Ovary (tissue), 9 donors: ENCODE results near the gene ZNF827. TPM values are rescaled to one million over a fixed set of nuclear protein-coding genes. Genes with fewer than 3 reads are reported as not detected.

ENCODE experiments used
- DNase-seq, 5 donors: peaks; one replicate each; pipeline ENCODE4 v3.0.0-alpha.2; 2019 to 2020
- H3K27ac ChIP-seq, 2 donors: fragments of 200-600 bp; one replicate each; pipeline versions ENCODE4 v1.5.1 to v1.8.0; 2019 to 2022
- H3K27me3 ChIP-seq: fragments of 200-600 bp; one replicate; pipeline ENCODE4 v1.8.0; 2022
- H3K36me3 ChIP-seq: fragments of 200-600 bp; sonication (generic); one replicate; pipeline ENCODE4 v1.5.1; 2019
- H3K4me1 ChIP-seq: one replicate; pipeline ENCODE4 v1.8.1; 2013; ENCODE audit warnings: mild to moderate bottlenecking, moderate library complexity; ENCODE audit not compliant: insufficient read depth
- H3K4me3 ChIP-seq: fragments of 200-600 bp; sonication (generic); one replicate; pipeline ENCODE4 v1.5.1; 2017
- H3K9me3 ChIP-seq, 2 donors: fragments of 200-600 bp in 1 of 2; sonication (generic) in 1 of 2; one replicate each; pipeline versions ENCODE4 v1.5.1 to v1.8.1; 2013 to 2019; ENCODE audit warnings: mild to moderate bottlenecking in 1 of 2, moderate library complexity in 1 of 2
- CTCF ChIP-seq, 3 donors: fragments of 450-650 bp in 2 of 3; fragments of 200-600 bp in 1 of 3; IDR thresholded peaks; one replicate each; pipeline versions ENCODE4 v1.5.1 to v1.8.0; 2016 to 2022; ENCODE audit warnings: antibody characterized with exemption in 3 of 3, mild to moderate bottlenecking in 1 of 3
- EP300 ChIP-seq: sonication (generic); formaldehyde crosslinking; IDR thresholded peaks from one replicate; pipeline ENCODE4 v1.6.1; 2017; ENCODE audit warnings: antibody characterized with exemption
- POLR2A ChIP-seq: fragments of 450-650 bp; IDR thresholded peaks from one replicate; pipeline ENCODE4 v1.6.1; 2017; ENCODE audit warnings: antibody characterized with exemption, mild to moderate bottlenecking, moderate library complexity
- WGBS, 3 donors: extraction: QIAGEN DNeasy Blood & Tissue Kit in 1 of 3; methylation state at CpG; one replicate each; pipeline versions ENCODE4 v1.1.5 to v1.1.7; 2013 to 2017; 5-methylcytosine and 5-hydroxymethylcytosine counted together
- intact Hi-C, 4 donors: fragments of 100-400 bp; cut with DNase I; formaldehyde crosslinking; loops; one replicate each; pipeline versions ENCODE4 v1.11.0 to v1.15.1; 2022 to 2023
- polyA plus RNA-seq, 2 donors: library from polyadenylated mRNA; stranded (reverse); fragments of 200-250 nt in 1 of 2; fragments of 350-450 nt in 1 of 2; fragmentation: Illumina TruSeq in 1 of 2; extraction: RNeasy Lipid Tissue Mini Kit (QIAGEN cat#74804) in 1 of 2; gene quantifications; one replicate each; pipeline ENCODE4 v1.2.3, GENCODE V29; 2013 to 2014
- total RNA-seq, 7 donors: library from RNA; depleted of rRNA in 2 of 7; stranded (reverse); fragments of >200 nt in 2 of 7; fragmentation: NEBNext Ultra II Directional in 3 of 7; extraction: Animal tissue kit (Norgen Biotek cat#: 25700) in 3 of 7; gene quantifications; one replicate each; pipeline versions ENCODE4 v1.1.0 to v1.2.4, GENCODE V29; 2016 to 2023
- donor health status: DM: no; HTN: no; CAD: no; lungs with moderate emphysema.
- donor health status: DM: no; HTN: no; CAD: no.
- donor health status: Bipolar disorder and iron deficiency.
- donor health status: DM: yes; HTN: yes; CAD: no.
- donor health status: DM: no; HTN: no; CAD: no.
- donor health status: DM: yes; HTN: yes; CAD: no.

ZNF827 gene
- total and polyA plus RNA-seq, 9 donors, result 7.8 to 36.0 (median 20.0) TPM

GRCh38 chr4:145808021-145808650, 130.5 kb downstream of the ZNF827 start:
- no peak for DNase-seq
- Histone ChIP-seq H3K4me1 (no peaks in the 10 kb centered on the region), H3K36me3 (no peaks in the 10 kb centered on the region), H3K27ac (no peak overlapping the region), H3K27me3 (no peaks in the 10 kb centered on the region), H3K9me3 (peaks cover 0 to 3% of the 10 kb centered on the region in 2 donors), H3K4me3 (no peak overlapping the region)
- 6 to 23% (median 20%) methylated on average over 3 of the region's 3 CpGs for WGBS, 3 donors
- intact Hi-C loops, result no loop called here
- TF ChIP-seq POLR2A, result no peak
- TF ChIP-seq EP300, result no peak
- TF ChIP-seq CTCF (IDR thresholded peaks at IDR 0.05), result no peak

- peaks cover 0 to 3% of the 10 kb centered on the region in 2 donors for H3K9me3 ChIP-seq
- TF ChIP-seq POLR2A (no peak), EP300 (no peak), CTCF (IDR thresholded peaks at IDR 0.05) (no peak)
- intact Hi-C loops, result no loop called here
- no peak overlapping the region for H3K4me3 ChIP-seq
- no peak overlapping the region for H3K27ac ChIP-seq
- WGBS, 3 donors, result 55 to 73% (median 63%) methylated on average over 5 of the region's 5 CpGs
- no peaks in the 10 kb centered on the region for H3K4me1 ChIP-seq
- H3K36me3 ChIP-seq, result no peaks in the 10 kb centered on the region
- no peaks in the 10 kb centered on the region for H3K27me3 ChIP-seq
- no peak for DNase-seq
Measured at GRCh38 chr4:145805490-145805889, 133.1 kb downstream of the ZNF827 start.

- intact Hi-C loops, result no loop called here
- H3K27me3 ChIP-seq, result no peaks in the 10 kb centered on the region
- H3K4me1 ChIP-seq, result no peaks in the 10 kb centered on the region
- WGBS, 3 donors, result 58 to 77% (median 75%) methylated on average over 2 of the region's 2 CpGs
- TF ChIP-seq CTCF (IDR thresholded peaks at IDR 0.05) (no peak), EP300 (no peak), POLR2A (no peak)
- no peaks in the 10 kb centered on the region for H3K9me3 ChIP-seq
- no peak for DNase-seq
- no peak overlapping the region for H3K27ac ChIP-seq
- no peak overlapping the region for H3K4me3 ChIP-seq
- no peaks in the 10 kb centered on the region for H3K36me3 ChIP-seq
Measured at GRCh38 chr4:145804116-145804515, 134.5 kb downstream of the ZNF827 start.

DNA sequence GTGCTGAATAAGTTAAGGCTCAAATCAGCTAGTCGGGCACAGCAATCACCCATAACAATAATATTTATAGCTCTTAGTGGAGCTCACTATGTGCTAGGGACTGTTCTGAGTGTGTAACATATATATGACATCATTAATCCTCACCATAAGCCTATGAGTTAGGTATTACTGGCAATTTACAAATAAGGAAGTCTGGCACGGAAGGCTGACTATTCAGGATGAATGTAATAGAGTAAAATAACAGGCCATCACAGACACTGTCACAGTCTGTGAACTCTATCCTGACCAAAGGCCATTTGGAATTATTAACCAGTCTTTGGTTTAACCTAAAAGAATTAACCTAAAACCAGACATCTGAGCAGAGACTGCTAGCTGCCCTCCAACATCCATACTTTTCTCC, 139.4 kb downstream of the ZNF827 start:
- H3K4me1 ChIP-seq, result no peaks in the 10 kb centered on the region
- H3K27ac ChIP-seq, result no peak overlapping the region
- H3K27me3 ChIP-seq, result no peaks in the 10 kb centered on the region
- no peaks in the 10 kb centered on the region for H3K36me3 ChIP-seq
- 62 to 92% (median 67%) methylated on average over 2 of the region's 2 CpGs for WGBS, 3 donors
- intact Hi-C loops, result no loop called here
- no peaks in the 10 kb centered on the region for H3K9me3 ChIP-seq
- DNase-seq, result no peak
- no peak overlapping the region for H3K4me3 ChIP-seq
- no peak for TF ChIP-seq POLR2A
- TF ChIP-seq CTCF (IDR thresholded peaks at IDR 0.05), result no peak
- no peak for TF ChIP-seq EP300
